IPS-18a (cell line): ENCODE data around the gene DRC7.

Experiments used
- H3K27ac ChIP-seq: one replicate; pipeline ENCODE4 v1.5.1; 2013; ENCODE audit warnings: low read length
- H3K27me3 ChIP-seq: one replicate; pipeline ENCODE4 v1.6.1; 2013; ENCODE audit warnings: mild to moderate bottlenecking, low read length; ENCODE audit not compliant: control insufficient read depth, insufficient read depth
- H3K36me3 ChIP-seq: one replicate; pipeline ENCODE4 v1.6.1; 2013; ENCODE audit warnings: low read depth, low read length; ENCODE audit not compliant: control insufficient read depth
- H3K4me1 ChIP-seq: one replicate; pipeline ENCODE4 v1.6.1; 2013; ENCODE audit warnings: low read depth, low read length; ENCODE audit not compliant: control insufficient read depth
- H3K4me3 ChIP-seq: one replicate; pipeline ENCODE4 v1.5.1; 2013; ENCODE audit warnings: low read length
- H3K9ac ChIP-seq: one replicate; pipeline ENCODE4 v1.6.1; 2013; ENCODE audit warnings: mild to moderate bottlenecking, low read length, moderate library complexity
- H3K9me3 ChIP-seq: one replicate; pipeline ENCODE4 v1.6.1; 2013; ENCODE audit warnings: low read depth, low read length; ENCODE audit not compliant: control insufficient read depth

Gene DRC7

DNA sequence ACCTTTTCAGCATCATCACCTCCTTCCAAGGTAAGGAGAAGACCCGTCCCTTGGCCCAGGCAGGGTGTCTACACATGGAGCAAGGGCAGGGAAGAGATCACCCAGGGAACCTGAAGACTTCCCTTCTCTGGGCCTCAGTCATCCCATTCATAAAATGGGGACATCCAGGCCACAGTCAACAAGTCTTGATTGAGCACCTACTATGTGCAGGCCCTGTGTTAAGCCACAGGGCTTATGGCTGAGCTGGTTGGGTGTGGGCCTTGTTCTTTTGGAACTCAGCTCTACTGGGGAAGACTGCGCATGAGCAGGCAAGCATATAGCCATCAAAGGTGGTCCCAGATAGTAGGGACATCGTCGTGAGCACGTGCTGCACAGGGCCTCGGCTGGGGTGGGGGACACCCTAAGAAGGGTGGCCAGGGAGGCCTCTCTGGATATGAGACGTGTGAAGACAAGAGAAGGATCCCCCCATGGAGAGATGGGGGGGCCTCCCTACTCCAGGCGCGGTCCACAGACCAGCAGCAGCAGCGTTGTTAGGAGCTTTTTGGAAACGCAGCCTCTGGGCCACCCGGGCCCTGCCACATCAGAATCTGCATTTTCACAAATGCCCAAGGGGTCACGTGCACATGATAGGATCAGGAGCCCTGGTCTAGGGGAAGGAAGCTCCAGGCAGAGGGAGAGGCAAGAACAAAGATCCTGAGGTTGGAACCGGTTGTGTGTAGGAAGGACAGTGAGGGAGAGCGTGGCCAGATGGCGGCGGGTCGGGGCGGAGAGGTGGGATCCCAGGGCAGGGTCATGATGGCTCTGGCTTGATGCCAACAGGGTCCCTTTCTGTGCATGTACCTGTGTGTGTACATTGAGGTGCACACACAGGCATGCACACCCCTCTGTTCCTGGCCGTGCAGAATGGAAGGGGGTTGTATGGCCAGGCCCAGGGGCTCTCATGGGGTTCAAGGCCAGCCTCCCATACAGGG, 32.4 kb upstream of the DRC7 start:
- Histone ChIP-seq H3K9ac (no peak overlapping the region), H3K4me1 (no peaks in the 10 kb centered on the region), H3K27ac (no peak overlapping the region), H3K27me3 (no peaks in the 10 kb centered on the region), H3K36me3 (no peaks in the 10 kb centered on the region), H3K4me3 (no peak overlapping the region), H3K9me3 (no peaks in the 10 kb centered on the region)

DNA sequence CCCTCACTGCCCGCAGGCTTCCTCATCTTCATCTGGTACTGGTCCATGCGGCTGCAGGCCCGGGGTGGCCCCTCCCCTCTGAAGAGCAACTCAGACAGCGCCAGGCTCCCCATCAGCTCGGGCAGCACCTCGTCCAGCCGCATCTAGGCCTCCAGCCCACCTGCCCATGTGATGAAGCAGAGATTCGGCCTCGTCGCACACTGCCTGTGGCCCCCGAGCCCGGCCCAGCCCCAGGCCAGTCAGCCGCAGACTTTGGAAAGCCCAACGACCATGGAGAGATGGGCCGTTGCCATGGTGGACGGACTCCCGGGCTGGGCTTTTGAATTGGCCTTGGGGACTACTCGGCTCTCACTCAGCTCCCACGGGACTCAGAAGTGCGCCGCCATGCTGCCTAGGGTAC, 31.2 kb upstream of the DRC7 start:
- Histone ChIP-seq H3K9ac (no peak overlapping the region), H3K4me1 (no peaks in the 10 kb centered on the region), H3K27ac (no peak overlapping the region), H3K36me3 (no peaks in the 10 kb centered on the region), H3K9me3 (no peaks in the 10 kb centered on the region), H3K4me3 (no peak overlapping the region), H3K27me3 (no peaks in the 10 kb centered on the region)

DNA sequence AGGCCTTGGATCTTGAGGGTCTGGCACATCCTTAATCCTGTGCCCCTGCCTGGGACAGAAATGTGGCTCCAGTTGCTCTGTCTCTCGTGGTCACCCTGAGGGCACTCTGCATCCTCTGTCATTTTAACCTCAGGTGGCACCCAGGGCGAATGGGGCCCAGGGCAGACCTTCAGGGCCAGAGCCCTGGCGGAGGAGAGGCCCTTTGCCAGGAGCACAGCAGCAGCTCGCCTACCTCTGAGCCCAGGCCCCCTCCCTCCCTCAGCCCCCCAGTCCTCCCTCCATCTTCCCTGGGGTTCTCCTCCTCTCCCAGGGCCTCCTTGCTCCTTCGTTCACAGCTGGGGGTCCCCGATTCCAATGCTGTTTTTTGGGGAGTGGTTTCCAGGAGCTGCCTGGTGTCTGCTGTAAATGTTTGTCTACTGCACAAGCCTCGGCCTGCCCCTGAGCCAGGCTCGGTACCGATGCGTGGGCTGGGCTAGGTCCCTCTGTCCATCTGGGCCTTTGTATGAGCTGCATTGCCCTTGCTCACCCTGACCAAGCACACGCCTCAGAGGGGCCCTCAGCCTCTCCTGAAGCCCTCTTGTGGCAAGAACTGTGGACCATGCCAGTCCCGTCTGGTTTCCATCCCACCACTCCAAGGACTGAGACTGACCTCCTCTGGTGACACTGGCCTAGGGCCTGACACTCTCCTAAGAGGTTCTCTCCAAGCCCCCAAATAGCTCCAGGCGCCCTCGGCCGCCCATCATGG, 30.5 kb upstream of the DRC7 start:
- no peak overlapping the region for H3K9ac ChIP-seq
- no peaks in the 10 kb centered on the region for H3K36me3 ChIP-seq
- H3K4me1 ChIP-seq = no peaks in the 10 kb centered on the region
- no peak overlapping the region for H3K4me3 ChIP-seq
- H3K27ac ChIP-seq = no peak overlapping the region
- no peaks in the 10 kb centered on the region for H3K27me3 ChIP-seq
- no peaks in the 10 kb centered on the region for H3K9me3 ChIP-seq

- Histone ChIP-seq H3K9ac (no peak overlapping the region), H3K36me3 (no peaks in the 10 kb centered on the region), H3K27me3 (no peaks in the 10 kb centered on the region), H3K4me1 (no peaks in the 10 kb centered on the region), H3K4me3 (no peak overlapping the region), H3K27ac (no peak overlapping the region), H3K9me3 (no peaks in the 10 kb centered on the region)
Observed at GRCh38 chr16:57664662-57665025, 30.0 kb upstream of the DRC7 start.

DNA sequence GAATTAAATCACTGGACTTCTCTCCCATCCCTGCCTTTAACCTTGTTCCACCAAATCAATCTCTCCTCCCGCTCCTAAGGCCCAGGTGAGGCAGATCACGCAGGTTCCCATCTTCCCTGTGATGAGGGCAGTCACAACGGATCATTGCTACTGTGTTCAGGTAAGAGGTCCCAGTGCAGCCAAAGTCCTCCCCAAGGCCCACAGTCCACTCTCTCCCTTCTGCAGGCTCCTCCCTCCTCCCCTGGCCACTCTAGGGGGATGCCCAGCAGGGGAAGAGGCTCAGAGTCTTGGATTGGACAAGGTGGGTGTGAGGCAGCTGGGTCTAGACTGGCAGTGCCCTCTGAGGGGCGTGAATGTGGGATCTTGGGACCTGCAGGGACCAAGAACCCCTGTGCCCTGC, 29.1 kb upstream of the DRC7 start:
- Histone ChIP-seq H3K27me3 (no peaks in the 10 kb centered on the region), H3K27ac (no peak overlapping the region), H3K9ac (no peak overlapping the region), H3K36me3 (no peaks in the 10 kb centered on the region), H3K4me3 (no peak overlapping the region), H3K4me1 (no peaks in the 10 kb centered on the region), H3K9me3 (no peaks in the 10 kb centered on the region)

GRCh38 chr16:57666353-57667047, 28.1 kb upstream of the DRC7 start:
- Histone ChIP-seq H3K27me3 (no peaks in the 10 kb centered on the region), H3K27ac (no peak overlapping the region), H3K36me3 (no peaks in the 10 kb centered on the region), H3K9me3 (no peaks in the 10 kb centered on the region), H3K9ac (no peak overlapping the region), H3K4me3 (no peak overlapping the region), H3K4me1 (no peaks in the 10 kb centered on the region)

DNA sequence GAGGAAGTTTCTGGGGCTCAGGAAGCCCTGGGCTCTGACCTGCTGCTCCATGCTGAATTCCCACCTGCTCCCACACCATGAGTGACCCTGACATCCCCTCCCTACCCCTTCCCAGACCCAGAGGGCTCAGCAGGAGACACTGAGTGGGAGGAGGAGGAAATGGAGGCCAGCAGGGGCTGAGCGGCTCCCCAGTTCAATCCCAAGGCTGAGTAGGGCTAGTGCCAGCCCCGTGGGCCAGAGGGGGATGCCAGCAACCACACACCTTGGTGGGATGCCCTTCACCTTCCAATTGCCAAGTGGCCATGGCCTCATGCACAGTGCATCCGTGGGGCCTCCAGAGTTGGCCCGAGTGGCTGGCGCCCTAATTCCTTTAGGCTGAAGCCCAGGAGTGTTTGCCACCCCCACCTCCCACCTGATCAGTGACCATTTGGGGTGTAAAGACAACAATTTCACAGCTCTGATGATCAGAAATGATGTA, 27.5 kb upstream of the DRC7 start:
- Histone ChIP-seq H3K27me3 (no peaks in the 10 kb centered on the region), H3K9ac (no peak overlapping the region), H3K4me3 (no peak overlapping the region)

GRCh38 chr16:57667526-57668262, 26.9 kb upstream of the DRC7 start:
- H3K27ac ChIP-seq = no peak overlapping the region
- H3K9ac ChIP-seq = no peak overlapping the region
- H3K4me3 ChIP-seq = no peak overlapping the region
- H3K27me3 ChIP-seq = no peaks in the 10 kb centered on the region
- H3K36me3 ChIP-seq = no peaks in the 10 kb centered on the region
- no peaks in the 10 kb centered on the region for H3K9me3 ChIP-seq
- H3K4me1 ChIP-seq = no peaks in the 10 kb centered on the region

More for the DNA sequence above, 27.5 kb upstream of the DRC7 start:
- no peak overlapping the region for H3K27ac ChIP-seq
- no peaks in the 10 kb centered on the region for H3K9me3 ChIP-seq
- H3K4me1 ChIP-seq = no peaks in the 10 kb centered on the region
- no peaks in the 10 kb centered on the region for H3K36me3 ChIP-seq

- Histone ChIP-seq H3K36me3 (no peaks in the 10 kb centered on the region), H3K4me3 (no peak within 1 kb of the TSS), H3K27ac (no peak within 1 kb of the TSS), H3K9ac (no peak within 1 kb of the TSS), H3K9me3 (no peaks in the 10 kb centered on the region), H3K27me3 (no peaks in the 10 kb centered on the region), H3K4me1 (no peaks in the 10 kb centered on the region)
Observed at GRCh38 chr16:57668263-57668571, 26.4 kb upstream of the DRC7 start, which contains the start of gene ADGRG3. TSS of gene ADGRG3 (plus strand) at chr16:57668306. CDS start at chr16:57668348, 42 bp downstream.

GRCh38 chr16:57668630-57669475, 25.8 kb upstream of the DRC7 start:
- Histone ChIP-seq H3K36me3 (no peaks in the 10 kb centered on the region), H3K27ac (no peak overlapping the region), H3K9me3 (no peaks in the 10 kb centered on the region), H3K9ac (no peak overlapping the region), H3K4me1 (no peaks in the 10 kb centered on the region), H3K4me3 (no peak overlapping the region), H3K27me3 (no peaks in the 10 kb centered on the region)
